NB4 (cell line): Measurements from ENCODE around the gene PGA5.
"Not testable (repeated sequence)": the region's sequence is repeated elsewhere in the genome, so short reads cannot be mapped to it uniquely, and the experiment has no call there.

Source experiments
- MYC ChIP-seq: IDR thresholded peaks from 2 replicates; pipeline ENCODE4 v1.6.1; 2011; ENCODE audit warnings: low read depth, low read length
- POLR2A ChIP-seq: IDR thresholded peaks from 2 replicates; pipeline ENCODE4 v1.6.1; 2011; ENCODE audit warnings: mild to moderate bottlenecking; ENCODE audit not compliant: insufficient read length; ENCODE audit errors: extremely low read depth
- TF ChIP-seq, protein P1 (sequence below): IDR thresholded peaks from one replicate; pipeline ENCODE4 v1.5.1; 2012; ENCODE audit warnings: low read depth, low read length
- TF ChIP-seq, protein P2 (sequence below): IDR thresholded peaks from 2 replicates; pipeline ENCODE4 v1.6.1; 2011; ENCODE audit warnings: low read depth, low read length

DNA sequence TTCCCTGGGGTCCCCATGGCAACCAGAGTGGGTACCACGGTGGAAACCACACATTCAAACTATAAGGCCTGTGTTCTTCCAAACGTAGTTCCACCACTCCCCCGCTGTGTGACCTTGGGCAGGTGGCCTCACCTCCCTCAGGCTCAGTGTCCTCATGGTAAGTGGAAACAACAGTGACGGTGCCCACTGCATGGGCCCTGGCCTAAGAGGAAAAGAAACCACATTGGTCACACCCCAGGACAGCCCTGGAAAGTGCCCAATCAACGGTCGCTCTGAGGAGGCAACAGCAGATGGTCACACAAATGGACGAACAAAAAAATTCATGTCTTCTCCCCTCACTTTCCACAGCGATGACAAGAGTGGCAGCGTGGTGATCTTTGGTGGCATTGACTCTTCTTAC lies 7.1 kb downstream of the PGA5 start:
- TF ChIP-seq, protein P1, sequence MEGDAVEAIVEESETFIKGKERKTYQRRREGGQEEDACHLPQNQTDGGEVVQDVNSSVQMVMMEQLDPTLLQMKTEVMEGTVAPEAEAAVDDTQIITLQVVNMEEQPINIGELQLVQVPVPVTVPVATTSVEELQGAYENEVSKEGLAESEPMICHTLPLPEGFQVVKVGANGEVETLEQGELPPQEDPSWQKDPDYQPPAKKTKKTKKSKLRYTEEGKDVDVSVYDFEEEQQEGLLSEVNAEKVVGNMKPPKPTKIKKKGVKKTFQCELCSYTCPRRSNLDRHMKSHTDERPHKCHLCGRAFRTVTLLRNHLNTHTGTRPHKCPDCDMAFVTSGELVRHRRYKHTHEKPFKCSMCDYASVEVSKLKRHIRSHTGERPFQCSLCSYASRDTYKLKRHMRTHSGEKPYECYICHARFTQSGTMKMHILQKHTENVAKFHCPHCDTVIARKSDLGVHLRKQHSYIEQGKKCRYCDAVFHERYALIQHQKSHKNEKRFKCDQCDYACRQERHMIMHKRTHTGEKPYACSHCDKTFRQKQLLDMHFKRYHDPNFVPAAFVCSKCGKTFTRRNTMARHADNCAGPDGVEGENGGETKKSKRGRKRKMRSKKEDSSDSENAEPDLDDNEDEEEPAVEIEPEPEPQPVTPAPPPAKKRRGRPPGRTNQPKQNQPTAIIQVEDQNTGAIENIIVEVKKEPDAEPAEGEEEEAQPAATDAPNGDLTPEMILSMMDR, result not testable (repeated sequence)
- not testable (repeated sequence) for TF ChIP-seq POLR2A, MYC
- TF ChIP-seq, protein P2, sequence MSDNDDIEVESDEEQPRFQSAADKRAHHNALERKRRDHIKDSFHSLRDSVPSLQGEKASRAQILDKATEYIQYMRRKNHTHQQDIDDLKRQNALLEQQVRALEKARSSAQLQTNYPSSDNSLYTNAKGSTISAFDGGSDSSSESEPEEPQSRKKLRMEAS, result not testable (repeated sequence)
